Hepatocyte (in vitro differentiated cells): Measurements from ENCODE around the gene GALNT18. TPM values are rescaled to one million over a fixed set of nuclear protein-coding genes. Genes with fewer than 3 reads are reported as not detected.

Source experiments
- DNase-seq: peaks from one replicate; pipeline ENCODE4 v3.0.0-alpha.2; 2016; ENCODE audit warnings: low spot score
- H2AFZ ChIP-seq: fragments of 200-600 bp; sonication (generic); 2 replicates; pipeline ENCODE4 v1.6.0; 2016; ENCODE audit warnings: antibody characterized with exemption, mild to moderate bottlenecking
- H3K27ac ChIP-seq: fragments of 200-600 bp; sonication (generic); 2 replicates; pipeline ENCODE4 v1.5.1; 2016; ENCODE audit warnings: mild to moderate bottlenecking
- H3K27me3 ChIP-seq: fragments of 200-600 bp; sonication (generic); 2 replicates; pipeline ENCODE4 v1.6.1; 2016
- H3K36me3 ChIP-seq: fragments of 200-600 bp; sonication (generic); replicated peaks from 2 replicates; pipeline ENCODE4 v1.5.1; 2016; ENCODE audit warnings: low read depth; ENCODE audit not compliant: insufficient read depth
- H3K4me1 ChIP-seq: fragments of 200-600 bp; sonication (generic); 2 replicates; pipeline ENCODE4 v1.5.1; 2016; ENCODE audit warnings: mild to moderate bottlenecking, moderate library complexity; ENCODE audit not compliant: insufficient read depth
- H3K4me2 ChIP-seq: fragments of 200-600 bp; sonication (generic); 2 replicates; pipeline ENCODE4 v1.6.0; 2016
- H3K4me3 ChIP-seq: fragments of 200-600 bp; sonication (generic); 2 replicates; pipeline ENCODE4 v1.5.1; 2016; ENCODE audit warnings: mild to moderate bottlenecking
- H3K79me2 ChIP-seq: fragments of 200-600 bp; sonication (generic); 2 replicates; pipeline ENCODE4 v1.6.0; 2017; ENCODE audit warnings: mild to moderate bottlenecking
- H3K9me2 ChIP-seq: fragments of 200-600 bp; sonication (generic); replicated peaks from 2 replicates; pipeline ENCODE4 v1.6.0; 2017; ENCODE audit warnings: mild to moderate bottlenecking; ENCODE audit not compliant: insufficient read depth
- H3K9me3 ChIP-seq: fragments of 200-600 bp; sonication (generic); 2 replicates; pipeline ENCODE4 v1.5.1; 2016; ENCODE audit warnings: low read depth, mild to moderate bottlenecking
- H4K20me1 ChIP-seq: fragments of 200-600 bp; sonication (generic); 2 replicates; pipeline ENCODE4 v1.6.0; 2016; ENCODE audit warnings: mild to moderate bottlenecking; ENCODE audit not compliant: insufficient read depth, poor library complexity, severe bottlenecking
- CTCF ChIP-seq: fragments of 200-600 bp; sonication (generic); IDR thresholded peaks from 2 replicates; pipeline ENCODE4 v1.5.1; 2016; ENCODE audit warnings: antibody characterized with exemption, mild to moderate bottlenecking; ENCODE audit not compliant: poor library complexity
- EZH2 ChIP-seq: fragments of 200-600 bp; sonication (generic); IDR thresholded peaks from 2 replicates; pipeline ENCODE4 v1.6.1; 2016; ENCODE audit warnings: antibody characterized with exemption, mild to moderate bottlenecking, borderline replicate concordance
- EZH2phosphoT487 ChIP-seq: fragments of 200-600 bp; sonication (generic); IDR thresholded peaks from one replicate; pipeline ENCODE4 v1.6.1; 2018; ENCODE audit warnings: antibody characterized with exemption, mild to moderate bottlenecking, low read depth, moderate library complexity; ENCODE audit not compliant: unreplicated experiment, severe bottlenecking
- WGBS: methylation state at CpG from one replicate; pipeline ENCODE4 v1.1.6; 2016; ENCODE audit warnings: low lambda C conversion rate; ENCODE audit errors: missing lambda C conversion rate; 5-methylcytosine and 5-hydroxymethylcytosine counted together
- polyA plus RNA-seq: library from polyadenylated mRNA; unstranded; fragments of >200 nt; fragmentation: Nextera tagmentation; extraction: Ambion mirVana; gene quantifications from 2 replicates; pipeline ENCODE4 v1.2.1, GENCODE V29; 2016
- total RNA-seq: library from RNA; depleted of rRNA; stranded (reverse); fragments of >200 nt; gene quantifications from 2 replicates; pipeline ENCODE4 v1.2.3, GENCODE V29; 2014

GALNT18 gene
- total and polyA plus RNA-seq, 2 experiments from 2014 or later, result 11.6 to 22.4 TPM

GRCh38 chr11:11659567-11660362 is 38.0 kb upstream of the GALNT18 start:
- no peak overlapping the region for H2AFZ ChIP-seq
- WGBS, result 74% methylated on average over 3 of the region's 3 CpGs
- H3K27ac ChIP-seq, result no peak overlapping the region
- no peaks in the 10 kb centered on the region for H4K20me1 ChIP-seq
- no peaks in the 10 kb centered on the region for H3K4me1 ChIP-seq
- no peak for DNase-seq
- no peaks in the 10 kb centered on the region for H3K36me3 ChIP-seq
- no peaks in the 10 kb centered on the region for H3K79me2 ChIP-seq
- H3K9me3 ChIP-seq, result no peaks in the 10 kb centered on the region
- TF ChIP-seq EZH2 (no peak), CTCF (no peak), EZH2phosphoT487 (no peak)
- no peaks in the 10 kb centered on the region for H3K9me2 ChIP-seq
- H3K4me3 ChIP-seq, result no peak overlapping the region
- H3K4me2 ChIP-seq, result no peak overlapping the region
- H3K27me3 ChIP-seq, result no peaks in the 10 kb centered on the region

GRCh38 chr11:11657218-11657955 is 35.6 kb upstream of the GALNT18 start:
- Histone ChIP-seq H4K20me1 (no peaks in the 10 kb centered on the region), H3K9me3 (no peaks in the 10 kb centered on the region), H3K27me3 (peaks cover 7% of the 10 kb centered on the region), H3K4me1 (no peaks in the 10 kb centered on the region), H3K9me2 (no peaks in the 10 kb centered on the region), H3K79me2 (no peaks in the 10 kb centered on the region), H3K4me3 (no peak overlapping the region), H3K4me2 (no peak overlapping the region), H3K27ac (no peak overlapping the region), H2AFZ (no peak overlapping the region), H3K36me3 (no peaks in the 10 kb centered on the region)
- TF ChIP-seq CTCF (no peak), EZH2phosphoT487 (no peak)
- WGBS, result 96% methylated on average over 6 of the region's 6 CpGs
- no peak for DNase-seq

- Histone ChIP-seq H2AFZ (no peak overlapping the region), H3K4me2 (no peak overlapping the region), H3K4me1 (no peaks in the 10 kb centered on the region), H3K36me3 (no peaks in the 10 kb centered on the region), H3K79me2 (no peaks in the 10 kb centered on the region), H3K27me3 (peaks cover 4% of the 10 kb centered on the region), H3K4me3 (no peak overlapping the region), H4K20me1 (no peaks in the 10 kb centered on the region), H3K9me3 (no peaks in the 10 kb centered on the region), H3K9me2 (no peaks in the 10 kb centered on the region), H3K27ac (no peak overlapping the region)
- WGBS, result 73% methylated on average over 1 of the region's 1 CpG
- no peak for TF ChIP-seq EZH2
- no peak for TF ChIP-seq EZH2phosphoT487
- no peak for TF ChIP-seq CTCF
- DNase-seq, result no peak
Measured at GRCh38 chr11:11641581-11641980, 19.8 kb upstream of the GALNT18 start.
